ENCODE data around the gene CBLN1.

CBLN1 gene

DNA sequence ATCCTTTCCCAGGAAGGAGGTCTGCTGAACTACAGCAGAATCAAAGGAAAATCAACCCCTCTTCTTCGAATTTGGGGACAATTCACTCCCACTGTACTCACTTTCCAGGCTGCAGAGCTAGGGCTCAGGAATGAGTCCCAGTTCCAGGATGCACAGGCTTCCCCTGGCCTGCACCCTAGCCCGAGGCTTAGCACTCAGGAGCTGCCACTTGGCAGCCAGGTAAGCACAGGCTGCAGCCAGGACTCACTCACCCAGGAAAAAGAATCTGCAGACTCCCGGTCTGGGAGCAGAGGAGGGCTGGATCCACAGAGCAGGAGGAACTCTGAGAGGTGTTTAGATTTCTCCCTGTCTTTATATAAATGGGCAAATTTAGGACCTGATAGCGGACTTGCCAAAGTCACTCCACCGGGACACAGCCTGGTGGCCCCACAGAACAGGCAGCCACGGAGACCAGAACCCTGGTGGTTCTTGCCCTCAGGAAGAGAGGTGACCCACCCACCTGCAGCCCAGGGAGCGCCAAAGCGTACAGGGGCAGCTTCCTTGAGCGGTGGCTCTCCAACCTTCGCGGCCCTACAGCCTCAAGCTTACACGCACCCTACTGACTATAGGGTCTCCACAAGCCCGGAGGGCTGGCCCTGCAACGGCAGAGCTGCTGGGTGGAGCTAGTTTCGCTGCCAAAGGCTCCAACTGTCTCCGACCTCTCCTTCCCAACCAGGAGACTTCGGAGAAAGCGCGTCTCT, 4.8 kb downstream of the CBLN1 start:
- H3K27me3 ChIP-seq (ENCODE audit: control insufficient read depth, insufficient read depth, low read length): peaks cover 95% of the 10 kb centered on the region

GRCh38 chr16:49275870-49276269, 5.8 kb downstream of the CBLN1 start:
- Histone ChIP-seq H3K36me3 (ENCODE audit: control insufficient read depth, insufficient read depth, low read length) (no peaks in the 10 kb centered on the region), H3K4me3 (ENCODE audit: low read depth, low read length) (peak overlapping the region; percentile 20), H3K4me1 (ENCODE audit: control insufficient read depth, insufficient read depth, low read length) (peaks cover 19% of the 10 kb centered on the region), H3K9ac (ENCODE audit: low read depth, low read length) (no peak overlapping the region), H3K27me3 (ENCODE audit: control insufficient read depth, insufficient read depth, low read length) (peaks cover 98% of the 10 kb centered on the region), H3K9me3 (ENCODE audit: control insufficient read depth, insufficient read depth, low read length) (no peaks in the 10 kb centered on the region)

More for the DNA sequence above, 4.8 kb downstream of the CBLN1 start:
- Histone ChIP-seq H3K36me3 (ENCODE audit: control insufficient read depth, insufficient read depth, low read length) (no peaks in the 10 kb centered on the region), H3K4me1 (ENCODE audit: control insufficient read depth, insufficient read depth, low read length) (peaks cover 21% of the 10 kb centered on the region), H3K4me3 (ENCODE audit: low read depth, low read length) (peak overlapping the region; percentile 39), H3K9me3 (ENCODE audit: control insufficient read depth, insufficient read depth, low read length) (no peaks in the 10 kb centered on the region), H3K9ac (ENCODE audit: low read depth, low read length) (no peak overlapping the region)

GRCh38 chr16:49275050-49275730, 6.4 kb downstream of the CBLN1 start:
- Histone ChIP-seq H3K4me1 (ENCODE audit: control insufficient read depth, insufficient read depth, low read length) (peaks cover 18% of the 10 kb centered on the region), H3K36me3 (ENCODE audit: control insufficient read depth, insufficient read depth, low read length) (no peaks in the 10 kb centered on the region), H3K4me3 (ENCODE audit: low read depth, low read length) (peak overlapping the region; percentile 20), H3K27me3 (ENCODE audit: control insufficient read depth, insufficient read depth, low read length) (peaks cover 97% of the 10 kb centered on the region), H3K9ac (ENCODE audit: low read depth, low read length) (no peak overlapping the region), H3K9me3 (ENCODE audit: control insufficient read depth, insufficient read depth, low read length) (no peaks in the 10 kb centered on the region)

DNA sequence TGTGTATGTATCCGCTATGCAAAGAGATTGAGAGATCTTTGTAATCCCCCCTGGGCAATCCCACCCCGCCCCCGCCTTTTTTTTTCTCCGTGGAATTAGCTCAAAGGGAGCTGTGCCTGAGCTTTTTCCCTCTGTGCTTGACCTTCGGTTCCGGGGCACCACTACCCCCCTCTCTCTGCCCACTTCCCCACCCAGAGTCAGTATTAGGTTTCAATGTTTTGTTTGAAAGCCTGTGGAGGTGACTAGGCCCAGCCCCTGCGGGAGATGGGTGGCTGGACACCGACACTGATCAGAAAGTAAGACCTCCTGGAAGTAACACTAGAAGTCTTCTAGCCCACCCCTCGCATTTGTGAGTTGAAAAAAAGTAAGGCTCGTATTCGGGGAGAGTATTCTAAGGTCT, 7.0 kb downstream of the CBLN1 start:
- no peaks in the 10 kb centered on the region for H3K36me3 ChIP-seq (ENCODE audit: control insufficient read depth, insufficient read depth, low read length)
- no peaks in the 10 kb centered on the region for H3K9me3 ChIP-seq (ENCODE audit: control insufficient read depth, insufficient read depth, low read length)
- H3K9ac ChIP-seq (ENCODE audit: low read depth, low read length): no peak overlapping the region
- H3K4me3 ChIP-seq (ENCODE audit: low read depth, low read length): peak overlapping the region; percentile 20
- peaks cover 96% of the 10 kb centered on the region for H3K27me3 ChIP-seq (ENCODE audit: control insufficient read depth, insufficient read depth, low read length)
- H3K4me1 ChIP-seq (ENCODE audit: control insufficient read depth, insufficient read depth, low read length): peaks cover 18% of the 10 kb centered on the region

- peaks cover 89% of the 10 kb centered on the region for H3K27me3 ChIP-seq (ENCODE audit: control insufficient read depth, insufficient read depth, low read length)
- no peaks in the 10 kb centered on the region for H3K9me3 ChIP-seq (ENCODE audit: control insufficient read depth, insufficient read depth, low read length)
- H3K4me1 ChIP-seq (ENCODE audit: control insufficient read depth, insufficient read depth, low read length): peaks cover 18% of the 10 kb centered on the region
- no peak overlapping the region for H3K9ac ChIP-seq (ENCODE audit: low read depth, low read length)
- H3K36me3 ChIP-seq (ENCODE audit: control insufficient read depth, insufficient read depth, low read length): no peaks in the 10 kb centered on the region
- H3K4me3 ChIP-seq (ENCODE audit: low read depth, low read length): peak overlapping the region; percentile 20
Observed at GRCh38 chr16:49273771-49274170, 7.9 kb downstream of the CBLN1 start.

- no peak overlapping the region for H3K4me3 ChIP-seq (ENCODE audit: low read depth, low read length)
- H3K36me3 ChIP-seq (ENCODE audit: control insufficient read depth, insufficient read depth, low read length): no peaks in the 10 kb centered on the region
- peaks cover 13% of the 10 kb centered on the region for H3K4me1 ChIP-seq (ENCODE audit: control insufficient read depth, insufficient read depth, low read length)
- no peak overlapping the region for H3K9ac ChIP-seq (ENCODE audit: low read depth, low read length)
- no peaks in the 10 kb centered on the region for H3K9me3 ChIP-seq (ENCODE audit: control insufficient read depth, insufficient read depth, low read length)
- peaks cover 65% of the 10 kb centered on the region for H3K27me3 ChIP-seq (ENCODE audit: control insufficient read depth, insufficient read depth, low read length)
Observed at GRCh38 chr16:49271363-49271762, 10.3 kb downstream of the CBLN1 start.

DNA sequence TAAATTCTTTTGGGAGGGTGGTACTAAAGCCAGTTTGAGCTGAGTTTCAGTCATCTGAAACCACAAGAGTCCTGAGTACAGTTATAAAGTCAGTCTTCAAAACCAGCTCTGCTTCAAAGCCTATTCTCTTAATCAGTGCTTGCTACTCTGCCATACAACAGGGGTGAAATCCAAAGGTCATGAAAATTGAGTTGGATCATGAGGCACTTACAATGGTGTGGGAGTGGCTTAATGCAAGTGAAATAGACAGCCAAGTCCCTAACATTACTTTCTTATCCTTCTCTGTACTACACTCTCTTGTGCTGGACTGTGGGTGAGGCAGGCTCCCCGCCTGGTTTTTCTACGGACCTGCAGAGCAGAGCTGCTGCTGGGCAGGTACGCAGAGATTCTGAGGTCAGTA, 12.4 kb downstream of the CBLN1 start:
- no peaks in the 10 kb centered on the region for H3K36me3 ChIP-seq (ENCODE audit: control insufficient read depth, insufficient read depth, low read length)
- H3K27me3 ChIP-seq (ENCODE audit: control insufficient read depth, insufficient read depth, low read length): peaks cover 43% of the 10 kb centered on the region
- H3K4me3 ChIP-seq (ENCODE audit: low read depth, low read length): no peak overlapping the region
- H3K9me3 ChIP-seq (ENCODE audit: control insufficient read depth, insufficient read depth, low read length): no peaks in the 10 kb centered on the region
- peaks cover 3% of the 10 kb centered on the region for H3K4me1 ChIP-seq (ENCODE audit: control insufficient read depth, insufficient read depth, low read length)
- no peak overlapping the region for H3K9ac ChIP-seq (ENCODE audit: low read depth, low read length)

GRCh38 chr16:49268667-49269066, 13.0 kb downstream of the CBLN1 start:
- Histone ChIP-seq H3K27me3 (ENCODE audit: control insufficient read depth, insufficient read depth, low read length) (peaks cover 38% of the 10 kb centered on the region), H3K4me3 (ENCODE audit: low read depth, low read length) (no peak overlapping the region), H3K9ac (ENCODE audit: low read depth, low read length) (no peak overlapping the region), H3K36me3 (ENCODE audit: control insufficient read depth, insufficient read depth, low read length) (no peaks in the 10 kb centered on the region), H3K9me3 (ENCODE audit: control insufficient read depth, insufficient read depth, low read length) (no peaks in the 10 kb centered on the region), H3K4me1 (ENCODE audit: control insufficient read depth, insufficient read depth, low read length) (no peaks in the 10 kb centered on the region)

DNA sequence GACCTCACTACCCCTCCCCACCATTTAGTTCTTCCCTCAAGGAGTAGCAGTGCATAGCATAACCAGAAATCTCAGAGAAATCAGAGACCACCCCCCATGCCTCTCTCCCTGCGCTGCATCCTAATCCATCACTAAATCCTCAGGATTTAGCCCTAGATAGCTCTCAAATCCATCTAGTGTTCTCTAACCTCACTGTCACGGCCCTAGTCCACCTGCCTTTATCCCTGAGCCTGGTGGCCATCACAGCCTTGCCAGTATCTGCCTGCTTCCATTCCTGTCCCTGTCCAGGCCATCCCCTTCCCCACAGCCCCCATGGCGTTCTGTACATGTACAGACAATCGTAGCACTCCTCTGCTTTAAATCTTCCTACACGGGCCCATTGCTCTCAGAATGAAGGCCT, 19.1 kb downstream of the CBLN1 start:
- Histone ChIP-seq H3K9me3 (ENCODE audit: control insufficient read depth, insufficient read depth, low read length) (no peaks in the 10 kb centered on the region), H3K36me3 (ENCODE audit: control insufficient read depth, insufficient read depth, low read length) (no peaks in the 10 kb centered on the region), H3K27me3 (ENCODE audit: control insufficient read depth, insufficient read depth, low read length) (no peaks in the 10 kb centered on the region)

GRCh38 chr16:49261930-49262329, 19.7 kb downstream of the CBLN1 start:
- Histone ChIP-seq H3K27me3 (ENCODE audit: control insufficient read depth, insufficient read depth, low read length) (no peaks in the 10 kb centered on the region), H3K4me1 (ENCODE audit: control insufficient read depth, insufficient read depth, low read length) (no peaks in the 10 kb centered on the region), H3K9me3 (ENCODE audit: control insufficient read depth, insufficient read depth, low read length) (no peaks in the 10 kb centered on the region), H3K36me3 (ENCODE audit: control insufficient read depth, insufficient read depth, low read length) (no peaks in the 10 kb centered on the region), H3K4me3 (ENCODE audit: low read depth, low read length) (no peak overlapping the region), H3K9ac (ENCODE audit: low read depth, low read length) (no peak overlapping the region)

More for the DNA sequence above, 19.1 kb downstream of the CBLN1 start:
- no peaks in the 10 kb centered on the region for H3K4me1 ChIP-seq (ENCODE audit: control insufficient read depth, insufficient read depth, low read length)
- H3K9ac ChIP-seq (ENCODE audit: low read depth, low read length): no peak overlapping the region
- no peak overlapping the region for H3K4me3 ChIP-seq (ENCODE audit: low read depth, low read length)

DNA sequence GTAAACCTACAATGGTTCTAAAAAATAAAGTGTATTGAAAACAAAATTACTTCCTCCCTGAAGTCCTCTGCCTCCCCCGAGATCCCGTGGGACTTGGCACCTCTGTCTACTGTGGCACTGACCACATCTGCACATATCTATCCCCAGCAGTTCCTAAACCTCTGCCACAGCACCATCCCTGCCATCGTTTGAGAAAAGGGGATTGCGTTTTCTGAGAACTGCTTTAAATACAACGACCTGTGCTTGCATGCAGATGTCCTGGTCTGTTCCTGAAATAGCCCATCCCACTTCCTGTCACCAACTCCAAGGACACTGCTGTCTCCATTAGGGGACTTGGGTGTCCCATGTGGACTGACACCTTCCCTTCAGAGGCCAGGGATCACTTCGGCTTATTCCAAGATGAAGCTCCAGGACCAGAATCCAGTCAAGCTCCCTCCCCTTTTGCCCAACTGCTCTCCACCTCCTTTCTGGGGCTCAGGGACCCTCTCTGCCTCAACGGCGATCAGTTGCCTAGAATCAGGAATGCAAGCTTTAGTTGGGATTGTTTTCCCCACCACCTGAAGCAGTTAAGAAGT, 20.6 kb downstream of the CBLN1 start:
- H3K9me3 ChIP-seq (ENCODE audit: control insufficient read depth, insufficient read depth, low read length): no peaks in the 10 kb centered on the region
- H3K27me3 ChIP-seq (ENCODE audit: control insufficient read depth, insufficient read depth, low read length): no peaks in the 10 kb centered on the region
- no peaks in the 10 kb centered on the region for H3K4me1 ChIP-seq (ENCODE audit: control insufficient read depth, insufficient read depth, low read length)
- no peaks in the 10 kb centered on the region for H3K36me3 ChIP-seq (ENCODE audit: control insufficient read depth, insufficient read depth, low read length)
- H3K9ac ChIP-seq (ENCODE audit: low read depth, low read length): no peak overlapping the region
- no peak overlapping the region for H3K4me3 ChIP-seq (ENCODE audit: low read depth, low read length)

DNA sequence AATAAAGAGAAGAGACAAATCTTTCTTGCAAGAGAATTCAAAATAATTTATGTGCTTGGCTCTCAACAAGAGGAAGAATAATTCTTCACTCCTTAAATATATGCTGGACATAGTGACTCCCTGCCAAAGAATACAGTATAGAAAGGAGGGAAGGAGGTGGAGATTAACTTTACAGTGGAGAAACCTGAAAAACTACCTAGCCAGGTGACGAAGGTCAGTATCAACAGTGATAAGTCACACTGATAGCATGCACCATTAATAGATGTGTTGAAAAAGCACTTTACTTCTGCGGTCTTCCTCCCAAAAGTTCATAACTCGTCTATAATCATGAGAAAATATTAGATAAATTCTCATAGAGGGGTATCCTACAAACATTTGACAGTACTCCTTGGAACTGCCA, 21.4 kb downstream of the CBLN1 start:
- no peak overlapping the region for H3K9ac ChIP-seq (ENCODE audit: low read depth, low read length)
- no peaks in the 10 kb centered on the region for H3K36me3 ChIP-seq (ENCODE audit: control insufficient read depth, insufficient read depth, low read length)
- no peaks in the 10 kb centered on the region for H3K4me1 ChIP-seq (ENCODE audit: control insufficient read depth, insufficient read depth, low read length)
- no peak overlapping the region for H3K4me3 ChIP-seq (ENCODE audit: low read depth, low read length)
- H3K27me3 ChIP-seq (ENCODE audit: control insufficient read depth, insufficient read depth, low read length): no peaks in the 10 kb centered on the region
- H3K9me3 ChIP-seq (ENCODE audit: control insufficient read depth, insufficient read depth, low read length): no peaks in the 10 kb centered on the region

Data from iPS-15b (cell line).